Left colon (tissue), 2 donors: ENCODE results near the gene RDH5. TPM values are rescaled to one million over a fixed set of nuclear protein-coding genes. Genes with fewer than 3 reads are reported as not detected.
"Not testable (repeated sequence)": the region's sequence is repeated elsewhere in the genome, so short reads cannot be mapped to it uniquely, and the experiment has no call there.

Experiments used
- ATAC-seq: fragments of 200-7000 bp; cut with Tn5 transposase; one replicate; pipeline ENCODE4 v1.9.1; 2020; ENCODE audit warnings: mild to moderate bottlenecking, moderate library complexity
- DNase-seq, 2 donors: peaks; one replicate each; pipeline ENCODE4 v3.0.0-alpha.2; 2020
- intact Hi-C, 2 donors: fragments of 100-400 bp; cut with DNase I in 1 of 2; cut with micrococcal nuclease in 1 of 2; formaldehyde crosslinking; loops; one replicate each; pipeline versions ENCODE4 v1.11.2 to v1.14.0; 2022; cut with DNase I, micrococcal nuclease
- total RNA-seq, 2 donors: library from RNA; stranded (reverse); fragmentation: NEBNext Ultra II Directional; extraction: Animal tissue kit (Norgen Biotek cat#: 25700); gene quantifications; one replicate each; pipeline ENCODE4 v1.2.1, GENCODE V29; 2021
- donor health status: DM: no; HTN: no; CAD: no.
- donor health status: DM: yes; HTN: yes; CAD: no.

RDH5 gene
- total RNA-seq, 2 donors from 2014 or later = 34.2 to 37.7 TPM

DNA sequence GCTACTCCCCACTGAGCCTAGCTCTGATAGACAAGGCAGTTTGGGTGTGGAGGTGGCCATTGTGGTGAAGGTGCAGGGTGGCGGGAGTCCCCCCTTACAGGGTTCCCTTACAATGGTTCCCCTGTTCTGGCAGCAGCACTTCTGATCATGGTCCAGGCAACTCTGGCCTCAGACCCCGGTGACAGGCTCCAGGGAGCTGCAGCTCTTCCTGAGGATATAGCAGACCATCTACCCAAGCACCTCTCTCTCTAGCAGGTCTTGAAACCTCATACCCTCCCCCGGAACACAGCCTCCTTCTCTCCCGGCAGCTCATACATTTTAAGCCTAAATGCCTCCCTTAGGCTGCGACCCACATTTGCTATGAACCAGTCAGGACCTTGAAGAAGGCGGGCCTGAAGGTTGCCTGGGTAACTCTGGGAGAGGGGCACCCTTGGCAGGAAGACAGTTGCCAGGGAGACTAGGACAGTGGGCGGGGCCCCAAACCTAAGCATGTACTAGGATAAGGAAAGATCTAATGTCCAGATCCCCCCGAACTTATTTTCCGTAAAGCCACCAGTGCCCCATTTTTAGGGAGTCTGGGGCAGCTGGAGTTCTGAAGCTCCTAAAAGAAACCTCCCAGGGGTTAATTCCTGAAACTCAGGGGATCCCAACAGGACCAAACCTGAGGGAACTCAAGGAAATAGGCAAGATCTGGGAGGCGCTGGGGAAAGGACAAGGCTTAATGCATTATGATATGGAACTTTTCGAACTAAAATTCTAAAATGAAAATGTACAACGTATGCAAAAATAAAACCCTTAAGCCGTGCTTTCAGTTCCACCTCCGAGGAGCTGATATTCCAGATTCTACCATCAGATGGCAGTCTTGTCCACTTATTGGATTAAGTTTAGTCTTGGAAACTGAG is 18.2 kb downstream of the RDH5 start:
- intact Hi-C loops = no loop called here
- DNase-seq (peak; percentile 86 to 87), ATAC-seq (peak; percentile 49)

DNA sequence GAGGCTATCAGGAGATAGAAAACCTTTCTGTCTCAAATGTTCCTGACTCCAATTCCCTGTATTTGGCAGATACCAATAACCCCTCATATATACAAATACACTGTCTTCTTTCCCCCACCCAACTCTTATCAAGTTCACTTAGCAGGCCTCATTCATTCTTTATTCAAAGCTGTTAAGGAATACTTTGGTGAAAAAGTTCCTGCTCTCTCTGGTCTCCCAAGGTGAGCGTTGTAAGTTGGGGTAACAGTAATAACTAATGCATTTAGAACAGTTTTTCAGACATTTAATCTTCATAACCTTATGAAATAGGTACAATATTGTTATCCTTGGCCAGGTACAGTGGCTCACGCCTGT is 18.8 kb downstream of the RDH5 start:
- intact Hi-C loops = no loop called here
- no peak for DNase-seq
- no peak for ATAC-seq

DNA sequence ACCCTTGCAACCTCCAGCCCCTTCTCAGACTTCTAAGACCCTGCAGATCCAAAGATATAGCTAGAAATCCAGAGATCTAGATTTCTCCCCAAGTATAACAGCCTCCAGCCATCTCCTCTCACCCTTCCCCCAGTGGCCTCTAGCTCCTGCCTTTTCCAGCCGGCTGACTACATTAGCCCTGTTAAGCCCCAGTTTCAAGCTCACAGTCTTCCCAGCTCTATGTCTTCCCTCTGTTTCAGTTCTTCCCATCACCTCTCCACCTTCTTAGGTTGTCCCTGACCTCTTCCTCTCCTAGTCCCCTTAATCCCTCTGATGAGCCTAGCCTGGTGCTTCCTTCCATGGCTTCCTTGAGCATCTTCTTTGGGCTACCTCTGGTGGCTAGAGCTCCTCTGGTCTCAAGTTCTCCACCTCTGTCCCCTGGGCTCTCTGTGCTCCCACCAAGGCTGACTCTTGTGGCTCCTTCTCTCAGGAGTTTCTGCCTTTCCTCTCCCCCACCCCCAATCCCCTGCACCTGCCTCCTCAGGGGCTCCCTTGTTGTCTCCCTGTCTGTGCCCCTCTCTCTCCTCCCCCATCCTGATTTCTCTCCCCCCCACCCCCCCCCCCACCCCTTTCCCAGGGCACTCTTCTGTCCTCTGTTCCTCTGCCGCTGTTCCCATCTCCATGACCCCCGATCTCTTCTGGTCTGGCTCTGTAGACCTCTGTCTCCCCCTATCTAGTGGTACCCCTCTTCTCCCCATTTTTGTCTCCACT is 21.9 kb downstream of the RDH5 start:
- no peak for DNase-seq
- ATAC-seq = no peak
- intact Hi-C loops = loop anchor here in 1 of 2 donors (5.0 kb wide), 1 partner anchor 195 kb away; no protein-coding TSS in a partner anchor

DNA sequence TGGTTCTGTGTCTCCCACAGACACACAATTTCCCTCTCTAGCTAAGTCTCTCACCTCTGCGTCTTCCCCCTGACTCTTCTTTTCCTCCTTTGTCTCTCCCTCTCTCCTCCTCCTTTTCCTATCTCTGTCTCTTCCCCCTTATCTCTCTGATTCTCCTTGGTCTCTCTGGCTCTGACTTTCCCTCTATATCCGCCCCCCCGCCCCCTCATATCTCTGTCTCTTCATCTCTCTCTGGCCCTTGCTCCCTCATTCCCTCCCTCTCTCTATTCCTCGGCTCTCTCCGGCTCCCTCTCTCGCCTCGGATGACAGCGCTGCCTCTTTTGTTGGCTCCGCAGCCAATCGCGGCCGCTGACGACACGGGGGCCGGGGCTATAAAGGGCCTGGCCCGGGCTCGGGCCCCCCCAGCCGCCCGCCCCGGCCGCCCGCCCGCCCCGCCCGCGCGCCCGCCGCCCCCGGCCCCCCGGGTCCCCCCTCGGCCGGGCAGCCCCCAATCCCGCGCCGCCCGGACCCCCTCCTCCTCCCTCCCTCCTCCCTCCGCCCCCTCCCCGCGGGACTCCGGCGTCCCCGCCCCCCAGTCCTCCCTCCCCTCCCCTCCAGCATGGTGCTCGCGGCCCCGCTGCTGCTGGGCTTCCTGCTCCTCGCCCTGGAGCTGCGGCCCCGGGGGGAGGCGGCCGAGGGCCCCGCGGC is 22.7 kb downstream of the RDH5 start, which contains the start of gene GDF11:
GDF11 (plus strand) TSS at position 404 of the 687 bp plus-strand sequence; CDS start at position 599, 195 bp downstream.
- intact Hi-C loops = loop anchor here in 1 of 2 donors (5.0 kb wide), 1 partner anchor 194 kb away; no protein-coding TSS in a partner anchor
- DNase-seq = peak; percentile 70 to 74
- ATAC-seq = peak; percentile 41

DNA sequence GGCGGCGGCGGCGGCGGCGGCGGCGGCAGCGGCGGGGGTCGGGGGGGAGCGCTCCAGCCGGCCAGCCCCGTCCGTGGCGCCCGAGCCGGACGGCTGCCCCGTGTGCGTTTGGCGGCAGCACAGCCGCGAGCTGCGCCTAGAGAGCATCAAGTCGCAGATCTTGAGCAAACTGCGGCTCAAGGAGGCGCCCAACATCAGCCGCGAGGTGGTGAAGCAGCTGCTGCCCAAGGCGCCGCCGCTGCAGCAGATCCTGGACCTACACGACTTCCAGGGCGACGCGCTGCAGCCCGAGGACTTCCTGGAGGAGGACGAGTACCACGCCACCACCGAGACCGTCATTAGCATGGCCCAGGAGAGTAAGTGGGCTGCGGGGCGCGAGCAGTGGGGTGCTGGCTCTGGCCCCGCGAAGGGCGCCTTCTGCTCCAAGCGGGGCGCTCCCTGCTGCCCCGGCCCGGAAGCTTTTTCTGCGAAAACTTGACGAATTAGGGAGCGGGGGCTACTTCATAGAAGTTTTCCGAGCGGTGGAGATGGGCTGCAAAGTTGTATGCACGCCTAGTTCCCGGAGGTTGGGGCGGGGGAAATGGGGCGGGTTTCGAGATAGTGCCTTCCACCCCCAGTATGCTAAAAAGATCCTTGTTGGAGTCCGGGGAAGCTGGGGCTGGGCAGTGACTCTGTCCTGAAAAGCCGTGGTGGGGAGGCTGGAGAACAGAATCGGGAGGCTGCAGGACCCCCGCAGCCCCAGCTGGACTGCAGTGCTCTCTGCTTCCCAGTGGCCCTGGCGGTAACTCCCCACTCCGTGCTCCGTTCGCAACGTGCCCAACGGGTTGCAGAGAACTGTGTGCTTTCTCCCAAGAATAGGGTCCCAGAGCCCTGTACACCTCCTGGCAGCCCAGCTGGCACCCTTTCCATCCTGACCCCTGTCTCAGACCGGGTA is 23.5 kb downstream of the RDH5 start:
- ATAC-seq (peak; percentile 64), DNase-seq (peak; percentile 56 to 71)

DNA sequence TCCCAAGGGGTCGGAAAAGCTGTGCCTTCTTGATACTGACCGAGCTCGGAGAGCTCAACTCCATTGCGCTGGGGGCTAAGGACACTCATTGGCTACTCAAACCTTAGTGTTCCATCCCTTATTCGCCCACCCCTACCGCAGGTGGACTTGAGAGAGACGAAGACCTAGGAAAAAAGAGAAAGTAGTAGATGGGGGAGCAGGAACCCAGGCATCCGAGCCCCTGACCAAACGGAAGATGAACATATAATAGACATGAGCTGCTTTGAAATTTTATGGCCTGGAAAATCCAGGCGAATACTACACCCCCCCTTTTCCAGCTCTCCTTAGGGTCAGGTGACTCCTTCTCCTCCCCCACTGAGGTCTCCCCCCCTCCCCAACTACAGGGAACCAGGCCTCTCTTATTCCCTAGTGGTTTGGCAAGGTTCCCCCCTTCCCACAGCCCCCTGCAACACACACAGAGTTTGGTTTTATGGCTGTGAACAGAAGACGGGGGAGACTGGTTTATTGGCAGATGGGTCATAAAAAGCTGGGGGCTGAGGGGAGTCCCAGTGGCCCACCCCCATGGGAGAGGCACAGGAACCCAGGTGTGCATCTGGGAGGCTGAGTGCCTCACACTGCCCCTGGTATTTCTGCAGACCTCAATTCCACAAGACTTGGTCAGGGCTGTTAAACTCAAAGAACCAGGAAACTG is 24.3 kb downstream of the RDH5 start:
- DNase-seq = no peak
- intact Hi-C loops = loop anchor here in 1 of 2 donors (5.0 kb wide), 1 partner anchor 193 kb away; no protein-coding TSS in a partner anchor
- ATAC-seq = peak; percentile 2

More for the DNA sequence above, 23.5 kb downstream of the RDH5 start:
- intact Hi-C loops = loop anchor here in 1 of 2 donors (5.0 kb wide), 1 partner anchor 194 kb away; no protein-coding TSS in a partner anchor

DNA sequence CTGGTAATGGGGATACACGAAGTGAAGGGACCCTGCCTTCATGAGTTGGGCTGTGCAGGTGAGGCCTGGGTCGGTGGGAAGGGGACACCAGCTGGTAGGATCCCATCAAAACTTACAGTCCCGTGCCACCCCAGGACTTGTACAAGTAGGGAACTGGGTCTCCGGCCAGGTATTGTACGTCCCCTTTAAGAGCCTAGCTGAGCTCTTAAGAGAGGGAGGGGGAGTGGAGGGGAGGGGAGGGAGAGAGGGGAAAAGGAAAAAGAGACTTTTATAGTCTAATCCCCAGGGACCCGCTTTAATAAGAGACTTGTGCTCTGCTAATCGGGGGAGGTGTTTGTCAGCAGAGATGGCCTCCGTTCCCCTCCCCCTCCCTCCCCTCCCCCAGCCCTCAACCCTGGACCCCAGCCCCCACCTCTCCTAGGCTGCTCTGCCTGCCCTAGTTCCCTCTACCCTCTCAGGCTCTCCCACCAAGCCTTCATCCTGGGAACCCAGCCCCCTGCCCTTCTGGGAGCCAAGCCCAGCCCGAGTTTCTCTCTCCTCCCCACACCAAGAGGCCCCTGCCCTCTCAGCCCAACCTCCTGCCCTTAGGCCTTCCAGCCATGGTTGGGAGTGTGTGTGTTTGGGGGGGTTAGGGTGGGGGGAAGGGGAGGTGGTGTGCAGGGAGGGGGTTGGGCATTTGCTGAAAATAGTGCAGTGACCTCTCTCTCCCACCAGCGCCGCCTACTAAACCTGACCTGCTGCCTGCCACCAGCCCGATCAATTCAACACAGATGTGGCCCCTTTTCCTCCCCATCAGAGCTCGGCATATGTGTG is 25.4 kb downstream of the RDH5 start:
- ATAC-seq = no peak
- DNase-seq = no peak
- intact Hi-C loops = no loop called here

DNA sequence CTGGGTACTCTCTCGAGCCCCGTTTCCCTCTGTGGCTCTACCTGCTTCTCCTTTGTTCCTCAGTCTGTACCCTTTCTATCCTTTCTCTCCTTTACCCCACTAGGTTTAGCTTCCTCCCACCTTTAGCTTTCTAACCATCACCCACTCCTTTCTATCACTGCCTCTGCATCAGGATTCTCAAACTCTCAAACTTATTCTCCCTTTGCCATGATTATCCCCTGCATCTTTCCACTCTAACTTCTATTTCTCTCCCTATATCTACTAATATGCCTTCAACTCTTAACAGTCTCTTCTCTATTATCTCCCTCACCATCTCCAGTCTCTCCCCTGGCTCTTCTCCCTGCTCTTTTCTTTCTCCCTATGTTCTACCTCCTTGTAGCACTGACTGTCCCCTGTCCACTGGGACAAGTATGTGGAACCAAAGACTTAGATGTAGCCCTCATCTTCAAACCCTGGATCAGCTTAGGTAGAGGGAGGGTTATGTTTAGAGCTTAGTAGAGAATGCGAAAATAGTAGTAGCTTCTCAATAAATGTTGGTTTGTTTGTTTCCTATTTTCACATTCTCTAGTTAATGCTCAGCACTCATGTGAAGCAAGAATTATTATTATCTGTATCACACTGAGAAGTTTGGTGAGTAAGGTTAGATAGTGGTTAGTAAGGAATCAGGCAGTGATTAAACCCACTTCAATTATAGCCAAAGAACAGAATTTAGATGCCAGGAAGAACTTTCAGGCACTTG is 26.1 kb downstream of the RDH5 start:
- no peak for DNase-seq
- ATAC-seq = no peak
- intact Hi-C loops = no loop called here

DNA sequence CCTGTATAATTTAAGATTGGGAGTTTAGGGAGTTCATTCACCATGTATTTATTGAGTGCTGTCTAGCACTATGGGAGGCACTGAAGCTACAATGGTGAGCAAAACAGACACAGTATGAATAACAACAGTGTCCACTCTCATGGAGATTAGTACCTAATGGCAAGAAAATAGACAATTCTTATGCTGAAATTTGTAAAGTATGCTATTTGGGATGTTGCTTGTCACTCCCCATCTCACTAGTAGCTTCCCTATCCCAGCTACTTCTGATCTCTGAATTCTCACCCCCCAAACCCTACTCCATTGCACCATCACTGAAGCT is 26.7 kb downstream of the RDH5 start:
- intact Hi-C loops = no loop called here
- DNase-seq (no peak), ATAC-seq (no peak)

DNA sequence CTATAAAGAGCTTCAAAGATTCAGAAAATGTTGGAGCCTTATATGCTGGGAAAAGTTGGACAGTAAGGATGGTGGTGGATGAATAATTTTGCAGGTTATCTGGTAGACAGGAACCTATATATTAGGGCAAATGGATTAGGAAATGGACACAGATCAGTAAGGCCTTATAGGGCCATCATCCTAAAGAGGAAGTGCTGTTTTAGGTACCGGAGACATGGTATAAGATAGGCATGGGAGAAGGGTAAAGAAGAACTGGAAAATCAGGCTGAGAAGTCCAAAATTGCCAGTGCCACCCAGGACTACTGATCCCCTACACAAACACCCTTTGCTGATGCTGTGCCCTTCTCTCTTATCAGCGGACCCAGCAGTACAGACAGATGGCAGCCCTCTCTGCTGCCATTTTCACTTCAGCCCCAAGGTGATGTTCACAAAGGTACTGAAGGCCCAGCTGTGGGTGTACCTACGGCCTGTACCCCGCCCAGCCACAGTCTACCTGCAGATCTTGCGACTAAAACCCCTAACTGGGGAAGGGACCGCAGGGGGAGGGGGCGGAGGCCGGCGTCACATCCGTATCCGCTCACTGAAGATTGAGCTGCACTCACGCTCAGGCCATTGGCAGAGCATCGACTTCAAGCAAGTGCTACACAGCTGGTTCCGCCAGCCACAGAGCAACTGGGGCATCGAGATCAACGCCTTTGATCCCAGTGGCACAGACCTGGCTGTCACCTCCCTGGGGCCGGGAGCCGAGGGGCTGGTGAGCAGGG is 28.2 kb downstream of the RDH5 start:
- DNase-seq (no peak), ATAC-seq (no peak)
- intact Hi-C loops = no loop called here

DNA sequence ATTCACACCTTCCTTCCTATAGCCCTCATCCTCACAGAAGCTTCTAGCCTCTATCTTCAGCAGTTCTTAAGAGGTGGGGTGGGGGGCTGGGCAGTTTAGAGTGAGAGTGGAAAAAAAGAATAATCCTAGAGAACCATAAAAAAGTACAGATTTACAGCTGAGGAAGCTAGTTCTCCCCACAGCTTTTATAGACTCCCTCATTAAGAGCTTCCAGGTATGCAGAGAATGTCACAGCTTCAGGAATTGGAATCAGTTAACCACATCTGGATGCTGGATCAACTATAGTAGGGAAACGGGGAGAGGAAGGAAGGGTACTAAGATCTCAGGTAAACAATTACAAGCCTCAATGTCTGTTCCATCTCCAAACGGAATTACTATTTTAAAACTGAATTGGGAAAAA is 35.1 kb downstream of the RDH5 start:
- ATAC-seq = no peak
- intact Hi-C loops = no loop called here
- no peak for DNase-seq

DNA sequence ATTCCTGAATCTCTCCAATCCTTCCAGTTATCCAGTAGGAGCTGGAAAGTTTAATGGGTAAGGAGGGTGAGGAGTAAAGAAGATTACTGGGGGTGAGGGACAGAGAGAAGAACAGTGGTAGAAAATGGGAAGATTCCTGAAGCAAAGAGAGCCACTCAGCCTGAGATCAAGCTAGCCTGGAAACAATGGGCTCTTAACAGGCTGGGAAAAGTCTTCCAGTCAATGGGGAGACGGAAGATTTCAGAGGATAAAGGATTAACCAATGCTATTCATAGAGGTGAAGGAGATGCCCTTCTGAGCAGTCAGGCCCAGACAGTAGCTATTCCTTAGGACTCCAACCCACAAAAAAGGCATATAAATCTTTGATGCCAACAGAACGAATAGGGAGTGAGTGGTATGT is 37.5 kb downstream of the RDH5 start:
- ATAC-seq (no peak), DNase-seq (no peak)
- intact Hi-C loops = no loop called here

DNA sequence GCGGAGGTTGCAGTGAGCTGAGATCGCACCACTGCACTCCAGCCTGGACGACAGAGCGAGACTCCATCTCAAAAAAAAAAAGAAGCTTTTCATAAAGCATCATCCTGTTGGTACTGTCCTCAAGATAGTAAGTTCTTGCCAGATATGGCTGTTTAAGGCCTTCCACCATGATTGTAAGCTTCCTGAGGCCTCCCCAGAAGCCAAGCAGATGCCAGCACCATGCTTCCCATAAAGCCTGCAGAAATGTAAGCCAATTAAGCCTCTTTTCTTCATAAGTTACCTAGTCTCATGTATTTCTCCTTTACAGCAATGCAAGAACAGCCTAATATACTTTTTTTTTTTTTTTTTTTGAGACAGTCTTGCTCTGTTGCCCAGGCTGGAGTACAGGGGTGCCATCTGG is 38.4 kb downstream of the RDH5 start:
- intact Hi-C loops, ATAC-seq, DNase-seq: not testable (repeated sequence)

DNA sequence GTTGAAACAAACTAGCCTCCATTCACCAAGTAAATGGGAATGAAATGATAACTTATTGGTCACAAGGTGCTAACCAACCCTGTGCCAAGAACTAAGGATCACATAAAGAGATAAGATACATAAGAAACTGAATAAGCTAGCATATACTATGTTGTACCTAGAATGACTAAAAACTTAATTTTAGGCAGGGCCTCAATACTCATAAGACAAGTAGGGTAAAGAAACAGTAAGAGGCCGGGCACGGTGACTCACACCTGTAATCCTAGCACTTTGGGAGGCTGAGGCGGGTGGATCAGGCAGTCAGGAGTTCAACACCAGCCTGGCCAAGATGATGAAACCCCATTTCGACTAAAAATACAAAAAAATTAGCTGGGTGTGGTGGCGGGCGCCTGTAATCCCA is 40.5 kb downstream of the RDH5 start:
- intact Hi-C loops = no loop called here
- DNase-seq (no peak), ATAC-seq (no peak)

DNA sequence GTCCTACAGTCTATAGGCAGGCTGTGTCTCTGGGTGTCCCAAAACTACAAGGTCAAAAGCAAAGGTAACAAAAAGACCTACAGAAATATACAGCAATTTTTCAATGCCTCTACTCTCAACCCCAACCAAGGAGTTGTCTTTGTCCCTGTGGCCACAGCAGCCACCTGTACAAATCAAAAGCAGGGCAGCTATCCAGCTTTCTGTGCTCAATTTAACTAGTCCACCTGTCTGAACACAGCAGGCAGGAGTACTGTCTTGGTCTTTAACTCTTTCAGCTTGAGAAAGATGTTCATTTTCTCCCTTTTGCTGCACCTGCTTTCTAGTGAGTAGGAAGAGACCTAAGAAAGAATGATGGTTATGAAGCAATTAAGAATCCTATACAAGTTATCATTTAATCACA is 42.5 kb downstream of the RDH5 start:
- ATAC-seq = no peak
- no peak for DNase-seq
- intact Hi-C loops = no loop called here
